Endothelial cell of umbilical vein (primary cell): Measurements from ENCODE around the gene STAT5A. TPM values are rescaled to one million over a fixed set of nuclear protein-coding genes. Genes with fewer than 3 reads are reported as not detected.

Source experiments
- BruUV-seq: library from RNA; stranded (reverse); fragments of 400-500 nt; replicated peaks from 2 replicates; lab custom pipeline; 2021; lab: Mats Ljungman, UMichigan
- CTCF ChIA-PET: fragments of 300-600, 350-600 bp; sonication (Branson Sonifier 250); formaldehyde crosslinking; loops from one replicate; lab custom pipeline; 2021; ENCODE audit warnings: antibody characterized with exemption, inconsistent platforms; lab: Charles Lee
- POLR2A ChIA-PET: fragments of 300-600, 350-600 bp; sonication (Branson Sonifier 250); formaldehyde crosslinking; loops from one replicate; lab custom pipeline; 2021; ENCODE audit warnings: antibody characterized with exemption, inconsistent platforms; lab: Charles Lee
- DNase-seq: peaks from one replicate; pipeline ENCODE4 v3.0.0-alpha.2; 2011; ENCODE audit warnings: low read depth, low spot score
- FAIRE-seq: peaks from 2 replicates; lab custom pipeline; 2011; peaks lifted over from hg19 to GRCh38; lab: Jason Lieb, UNC
- H2AFZ ChIP-seq: 2 replicates; pipeline ENCODE4 v1.6.0; 2012; ENCODE audit warnings: low read depth, low read length, control low read depth, inconsistent platforms
- H3K27ac ChIP-seq: 2 replicates; pipeline ENCODE4 v1.5.1; 2011; ENCODE audit warnings: low read depth, mild to moderate bottlenecking, control low read depth, low read length, moderate library complexity; ENCODE audit not compliant: insufficient read depth
- H3K27me3 ChIP-seq, 2 experiments: 2 replicates each; pipeline versions ENCODE4 v1.6.0 to v1.6.1; 2011; ENCODE audit warnings: low read length in 2 of 2, mixed read lengths in 1 of 2; ENCODE audit not compliant: control insufficient read depth in 2 of 2, insufficient read depth in 2 of 2
- H3K36me3 ChIP-seq, 2 experiments: 2 replicates in 1 of 2; 3 replicates in 1 of 2; pipeline ENCODE4 v1.5.1; 2011; ENCODE audit warnings: low read length in 2 of 2, mild to moderate bottlenecking in 1 of 2, moderate library complexity in 1 of 2; ENCODE audit not compliant: control insufficient read depth in 2 of 2, insufficient read depth in 2 of 2; ENCODE audit errors: extremely low read depth in 1 of 2
- H3K4me1 ChIP-seq: 3 replicates; pipeline ENCODE4 v1.5.1; 2011; ENCODE audit warnings: mild to moderate bottlenecking, low read length; ENCODE audit not compliant: control insufficient read depth, insufficient read depth; ENCODE audit errors: extremely low read depth
- H3K4me2 ChIP-seq: 2 replicates; pipeline ENCODE4 v1.6.1; 2011; ENCODE audit warnings: low read length, control low read depth, mixed read lengths; ENCODE audit not compliant: insufficient read depth
- H3K4me3 ChIP-seq, 3 experiments: fragments of 200-600 bp in 1 of 3; sonication (generic), shearing (Covaris generic) in 1 of 3; replicated peaks in 1 of 3; 2 replicates each; pipeline ENCODE4 v1.5.1; 2011 to 2016; ENCODE audit warnings: control low read depth in 3 of 3, low read length in 3 of 3, mild to moderate bottlenecking in 2 of 3, inconsistent platforms in 1 of 3, low read depth in 1 of 3, moderate library complexity in 1 of 3; ENCODE audit not compliant: insufficient read depth in 1 of 3
- H3K79me2 ChIP-seq: 2 replicates; pipeline ENCODE4 v1.6.0; 2012; ENCODE audit warnings: low read length, inconsistent platforms; ENCODE audit not compliant: control insufficient read depth, insufficient read depth
- H3K9ac ChIP-seq: replicated peaks from 2 replicates; pipeline ENCODE3; 2011; ENCODE audit warnings: low read length, control low read depth; ENCODE audit not compliant: insufficient read depth; ENCODE audit errors: extremely low read depth
- H3K9me1 ChIP-seq: replicated peaks from 3 replicates; pipeline ENCODE4 v1.6.0; 2011; ENCODE audit warnings: mild to moderate bottlenecking, low read length; ENCODE audit not compliant: control insufficient read depth, insufficient read depth; ENCODE audit errors: extremely low read depth
- H3K9me3 ChIP-seq: replicated peaks from 2 replicates; pipeline ENCODE4 v1.5.1; 2012; ENCODE audit warnings: low read length, inconsistent platforms; ENCODE audit not compliant: control insufficient read depth, insufficient read depth
- H4K20me1 ChIP-seq: replicated peaks from 2 replicates; pipeline ENCODE3; 2011; ENCODE audit warnings: mild to moderate bottlenecking, low read length; ENCODE audit not compliant: control insufficient read depth, insufficient read depth; ENCODE audit errors: extremely low read depth
- CTCF ChIP-seq, 2 donors: IDR thresholded peaks; 1 replicate in 1 of 2; 2 replicates in 1 of 2; pipeline ENCODE4 v1.5.1; 2011; ENCODE audit warnings: low read length in 2 of 2, mild to moderate bottlenecking in 2 of 2, moderate library complexity in 2 of 2, control low read depth in 1 of 2, inconsistent platforms in 1 of 2, low read depth in 1 of 2; ENCODE audit not compliant: insufficient read depth in 1 of 2; ENCODE audit errors: extremely low read depth in 1 of 2
- EZH2 ChIP-seq: IDR thresholded peaks from 2 replicates; pipeline ENCODE4 v1.6.1; 2012; ENCODE audit warnings: borderline replicate concordance, low read depth, mild to moderate bottlenecking, moderate library complexity, low read length, inconsistent platforms; ENCODE audit not compliant: severe bottlenecking
- FOS ChIP-seq: IDR thresholded peaks from 2 replicates; pipeline ENCODE4 v1.6.1; 2011; ENCODE audit warnings: mild to moderate bottlenecking, low read length, moderate library complexity, borderline replicate concordance; ENCODE audit not compliant: insufficient read depth
- GATA2 ChIP-seq: IDR thresholded peaks from 2 replicates; pipeline ENCODE4 v1.7.0; 2011; ENCODE audit warnings: low read depth, mild to moderate bottlenecking, moderate library complexity, mixed read lengths, low read length; ENCODE audit not compliant: insufficient read length, insufficient read depth
- JUN ChIP-seq: IDR thresholded peaks from 2 replicates; pipeline ENCODE4 v1.6.1; 2011; ENCODE audit warnings: borderline replicate concordance, low read depth; ENCODE audit not compliant: insufficient read length, insufficient read depth
- MAX ChIP-seq: IDR thresholded peaks from 2 replicates; pipeline ENCODE4 v1.6.1; 2011; ENCODE audit not compliant: insufficient read depth, insufficient read length
- MYC ChIP-seq: IDR thresholded peaks from one replicate; pipeline ENCODE4 v1.6.1; 2011; ENCODE audit warnings: mild to moderate bottlenecking, low read depth, low read length
- POLR2A ChIP-seq: IDR thresholded peaks from 2 replicates; pipeline ENCODE4 v1.6.1; 2012; ENCODE audit warnings: low read depth, mild to moderate bottlenecking, control low read depth, low read length
- dilution Hi-C: fragments of 300-500 bp; cut with MboI; formaldehyde crosslinking; loops from one replicate; pipeline ENCODE4 v1.15.0; 2019; ENCODE audit warnings: low sequenced_read_pairs; ENCODE audit not compliant: extremely low pct_ligation_motif_present
- intact Hi-C: fragments of 100-400 bp; cut with micrococcal nuclease; formaldehyde crosslinking; loops from one replicate; pipeline ENCODE4 v1.10.0; 2022
- polyA plus RNA-seq, 4 experiments: library from polyadenylated mRNA; depleted of rRNA in 3 of 4; stranded (reverse) in 3 of 4; unstranded in 1 of 4; fragments of >200 nt; gene quantifications; 2 replicates each; pipeline versions ENCODE4 v1.2.1 to v1.2.3, GENCODE V29; 2011 to 2012; ENCODE audit warnings: missing spikeins in 1 of 4
- total RNA-seq: library from RNA; stranded (reverse); gene quantifications from 2 replicates; pipeline ENCODE4 v1.2.3, GENCODE V29; 2021

Gene STAT5A
- total and polyA plus RNA-seq, 2 donors (not counting 3 experiments of a cell fraction or from before 2014, with no cell fraction given): 18.0 to 23.4 TPM

- Histone ChIP-seq H3K27me3 (no peaks in the 10 kb centered on the region), H3K4me2 (peak overlapping the region; percentile 75), H4K20me1 (no peaks in the 10 kb centered on the region), H3K9me3 (no peaks in the 10 kb centered on the region), H3K36me3 (no peaks in the 10 kb centered on the region), H3K9ac (peak overlapping the region; percentile 25), H3K4me1 (peaks cover 43% of the 10 kb centered on the region), H3K79me2 (peaks cover 30% of the 10 kb centered on the region), H3K9me1 (no peaks in the 10 kb centered on the region), H2AFZ (no peak overlapping the region), H3K4me3 (peak overlapping the region in 1 of 3 experiments; percentile 26), H3K27ac (peak overlapping the region; percentile 81)
- ChIA-PET POLR2A (interaction anchor here (0.6 kb wide), 1 partner anchor 14 kb away, joined by 3 read pairs; no protein-coding TSS in a partner anchor), CTCF (interaction anchor here (0.8 to 7.7 kb wide), 2 partner anchors 30 to 265 kb away, joined by 3 to 107 read pairs; no protein-coding TSS in a partner anchor)
- DNase-seq (peak; percentile 93), FAIRE-seq (peak; percentile 73)
- intact Hi-C loops (loop anchor here (2.0 kb wide), 1 partner anchor 22 kb away; no protein-coding TSS in a partner anchor), dilution Hi-C loops (no loop called here)
- BruUV-seq: TSS peak; percentile 40
- TF ChIP-seq FOS: peak; percentile 84
- peak; percentile 91 for TF ChIP-seq JUN
- TF ChIP-seq EZH2: no peak
These were observed 35.4 kb upstream of the STAT5A start for GRCh38 chr17:42252597-42253550.

GRCh38 chr17:42253578-42253977 lies 34.7 kb upstream of the STAT5A start:
- Histone ChIP-seq H3K27ac (peak overlapping the region; percentile 81), H3K9ac (no peak overlapping the region), H3K4me2 (no peak overlapping the region), H2AFZ (no peak overlapping the region), H4K20me1 (no peaks in the 10 kb centered on the region), H3K4me1 (peaks cover 38% of the 10 kb centered on the region), H3K36me3 (no peaks in the 10 kb centered on the region), H3K9me1 (no peaks in the 10 kb centered on the region), H3K9me3 (no peaks in the 10 kb centered on the region), H3K4me3 (no peak overlapping the region), H3K79me2 (peaks cover 30% of the 10 kb centered on the region), H3K27me3 (no peaks in the 10 kb centered on the region)
- ChIA-PET CTCF (interaction anchor here (7.7 kb wide), 1 partner anchor 31 kb away, joined by 107 read pairs; no protein-coding TSS in a partner anchor), POLR2A (no interaction called here)
- intact Hi-C loops: loop anchor here (2.0 kb wide), 1 partner anchor 21 kb away; no protein-coding TSS in a partner anchor
- no TSS peak for BruUV-seq
- FAIRE-seq (no peak), DNase-seq (no peak)
- no peak for TF ChIP-seq MYC
- TF ChIP-seq POLR2A: no peak
- TF ChIP-seq FOS: no peak
- no peak for TF ChIP-seq CTCF (IDR thresholded peaks at IDR 0.05; ENCODE audit: extremely low read depth in 1 of 2, insufficient read depth in 1 of 2, low read depth in 1 of 2, low read length in 2 of 2)
- TF ChIP-seq MAX: no peak
- TF ChIP-seq EZH2: no peak
- TF ChIP-seq GATA2: no peak
- dilution Hi-C loops: no loop called here
